Measurements from ENCODE around the gene SH3PXD2B.
"Not testable (repeated sequence)": the region's sequence is repeated elsewhere in the genome, so short reads cannot be mapped to it uniquely, and the experiment has no call there.

SH3PXD2B gene

GRCh38 chr5:172418862-172419814, 35.2 kb downstream of the SH3PXD2B start:
- no peak for DNase-seq (ENCODE audit: low read depth in 2 of 3, low spot score in 2 of 3)

DNA sequence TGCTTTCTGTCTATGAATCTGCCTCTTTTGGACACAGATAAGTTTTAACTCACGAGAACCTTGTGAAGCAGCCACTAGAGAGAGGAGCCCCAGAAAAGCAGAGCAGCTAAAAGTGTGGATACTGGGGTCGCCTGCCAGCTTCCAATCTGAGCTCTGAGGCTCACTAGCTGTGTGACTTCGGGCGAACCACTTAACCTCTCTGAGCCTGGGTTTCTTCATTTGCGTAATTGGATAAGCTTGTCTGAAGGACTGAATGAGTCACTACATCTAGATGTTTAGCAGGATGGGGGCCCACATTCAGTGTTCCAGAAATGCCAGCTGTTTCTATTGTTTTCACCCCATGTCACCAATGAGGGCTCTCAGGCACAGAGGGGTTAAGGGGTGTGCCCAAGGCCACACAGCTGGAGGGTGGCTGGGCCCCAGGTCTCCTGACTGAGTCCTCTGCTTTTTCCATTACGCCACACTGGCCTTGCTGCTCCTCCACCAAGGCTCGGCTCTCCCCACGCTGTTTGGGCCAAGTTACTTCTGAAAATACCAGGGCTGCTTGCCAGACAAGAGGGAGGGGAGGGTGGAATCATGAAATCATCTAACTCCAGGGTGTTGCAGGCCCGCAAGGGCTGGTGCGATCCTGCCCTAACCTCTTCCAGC, 36.2 kb downstream of the SH3PXD2B start:
- no peak for DNase-seq (ENCODE audit: low read depth in 2 of 3, low spot score in 2 of 3)

GRCh38 chr5:172417130-172417841, 37.0 kb downstream of the SH3PXD2B start:
- DNase-seq (ENCODE audit: low read depth in 2 of 3, low spot score in 2 of 3), result no peak

DNA sequence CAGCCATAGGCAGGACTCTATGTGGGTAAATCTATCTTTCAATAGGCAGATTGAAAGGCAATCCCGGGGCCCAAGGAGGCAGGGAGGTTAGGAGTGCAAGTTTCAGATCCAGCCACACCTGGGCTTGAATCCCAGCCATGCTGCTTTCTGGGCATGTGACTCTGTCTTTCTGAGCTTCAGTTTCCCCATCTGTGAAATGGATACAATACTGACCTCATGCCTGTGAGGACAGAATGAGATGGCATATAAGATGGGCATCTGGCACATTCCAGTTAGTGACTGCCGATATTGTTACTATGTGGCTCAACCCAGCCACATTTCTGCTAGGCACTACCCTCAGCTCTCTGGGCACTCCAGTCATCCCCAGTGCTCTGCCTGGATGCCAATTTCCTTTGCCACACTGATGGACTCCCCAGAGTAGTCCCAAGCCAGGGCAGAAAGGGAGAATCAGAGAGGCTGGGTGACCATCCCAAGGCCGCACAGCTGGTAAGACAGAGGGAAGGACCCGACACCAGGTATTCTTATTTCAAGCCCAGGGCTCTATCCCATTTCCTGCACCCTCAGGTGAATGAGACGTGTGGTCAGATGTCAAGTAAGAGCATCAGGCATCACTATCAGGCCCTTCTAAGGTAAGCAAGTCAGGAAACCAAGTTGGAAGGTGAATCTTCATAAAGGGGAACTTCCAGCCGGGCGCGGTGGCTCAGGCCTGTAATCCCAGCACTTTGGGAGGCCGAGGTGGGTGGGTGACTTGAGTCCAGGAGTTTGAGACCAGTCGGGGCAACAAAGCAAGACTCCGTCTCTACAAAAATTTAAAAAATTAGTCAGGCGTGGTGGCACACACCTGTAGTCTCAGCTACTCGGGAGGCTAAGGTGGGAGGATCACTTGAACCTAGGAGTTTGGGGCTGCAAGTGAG, 38.7 kb downstream of the SH3PXD2B start:
- DNase-seq (ENCODE audit: low read depth in 2 of 3, low spot score in 2 of 3), result no peak

- DNase-seq (ENCODE audit: low read depth in 2 of 3, low spot score in 2 of 3), result no peak
Measured at GRCh38 chr5:172414531-172415361, 39.6 kb downstream of the SH3PXD2B start.

DNA sequence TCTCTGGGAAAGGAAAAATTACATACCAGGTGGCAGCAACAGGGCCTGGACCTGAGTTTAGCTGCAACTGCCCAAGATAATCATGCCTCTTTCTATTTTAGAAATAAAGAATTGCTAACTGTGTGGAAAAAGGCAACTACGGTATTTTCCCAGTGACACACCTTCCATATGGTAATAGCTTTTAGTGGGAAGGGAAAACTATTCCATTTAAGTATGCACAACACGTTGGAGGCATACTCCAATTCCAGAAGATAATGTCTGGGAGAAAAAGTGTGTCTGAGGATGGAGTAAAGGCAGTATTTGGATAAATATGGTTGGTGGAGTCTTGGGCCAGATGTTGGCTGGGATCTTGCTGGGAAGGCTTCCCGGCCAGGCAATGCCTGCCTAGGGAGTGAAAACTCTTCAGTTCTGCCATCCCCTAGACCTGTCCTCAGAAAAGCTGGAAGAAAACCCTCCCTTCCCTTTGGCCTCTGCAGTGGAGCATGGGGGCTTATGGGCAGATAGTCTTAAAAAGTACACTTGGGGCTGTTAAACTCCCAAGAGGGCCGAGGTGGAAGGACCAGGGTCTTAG, 40.6 kb downstream of the SH3PXD2B start:
- no peak for DNase-seq (ENCODE audit: low read depth in 2 of 3, low spot score in 2 of 3)

DNA sequence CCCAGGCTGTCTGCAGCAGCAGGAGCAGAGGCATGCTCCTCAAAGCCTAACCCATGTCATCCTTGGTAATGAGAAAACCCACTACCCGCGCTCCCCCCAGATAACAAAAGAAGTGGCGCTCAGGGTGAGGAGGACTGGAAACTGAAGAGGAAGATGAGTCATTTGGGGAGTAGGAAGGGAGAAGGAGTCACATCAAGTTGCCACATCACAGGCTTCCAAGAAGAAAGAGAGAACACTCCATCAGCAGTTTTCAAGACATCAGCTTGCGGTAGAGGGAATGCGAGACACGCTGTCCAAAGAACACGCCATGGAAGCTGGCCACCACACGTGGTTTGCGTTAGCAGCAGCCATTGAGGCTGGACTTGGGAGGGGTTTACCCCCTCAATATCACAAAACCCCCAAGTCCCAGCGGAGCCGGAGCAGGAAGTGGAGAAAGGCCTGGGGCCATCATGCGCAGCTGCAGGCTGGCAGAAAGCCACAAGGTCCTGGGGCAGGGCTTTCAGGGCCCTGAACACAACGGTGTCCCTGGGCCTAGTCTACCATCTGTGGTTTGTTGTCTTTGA, 41.5 kb downstream of the SH3PXD2B start:
- DNase-seq (ENCODE audit: low read depth in 2 of 3, low spot score in 2 of 3), result peak in 1 of 3 experiments; percentile 19

- DNase-seq (ENCODE audit: low read depth in 2 of 3, low spot score in 2 of 3), result peak in 1 of 3 experiments; percentile 39
Measured at GRCh38 chr5:172411484-172412072, 42.7 kb downstream of the SH3PXD2B start.

DNA sequence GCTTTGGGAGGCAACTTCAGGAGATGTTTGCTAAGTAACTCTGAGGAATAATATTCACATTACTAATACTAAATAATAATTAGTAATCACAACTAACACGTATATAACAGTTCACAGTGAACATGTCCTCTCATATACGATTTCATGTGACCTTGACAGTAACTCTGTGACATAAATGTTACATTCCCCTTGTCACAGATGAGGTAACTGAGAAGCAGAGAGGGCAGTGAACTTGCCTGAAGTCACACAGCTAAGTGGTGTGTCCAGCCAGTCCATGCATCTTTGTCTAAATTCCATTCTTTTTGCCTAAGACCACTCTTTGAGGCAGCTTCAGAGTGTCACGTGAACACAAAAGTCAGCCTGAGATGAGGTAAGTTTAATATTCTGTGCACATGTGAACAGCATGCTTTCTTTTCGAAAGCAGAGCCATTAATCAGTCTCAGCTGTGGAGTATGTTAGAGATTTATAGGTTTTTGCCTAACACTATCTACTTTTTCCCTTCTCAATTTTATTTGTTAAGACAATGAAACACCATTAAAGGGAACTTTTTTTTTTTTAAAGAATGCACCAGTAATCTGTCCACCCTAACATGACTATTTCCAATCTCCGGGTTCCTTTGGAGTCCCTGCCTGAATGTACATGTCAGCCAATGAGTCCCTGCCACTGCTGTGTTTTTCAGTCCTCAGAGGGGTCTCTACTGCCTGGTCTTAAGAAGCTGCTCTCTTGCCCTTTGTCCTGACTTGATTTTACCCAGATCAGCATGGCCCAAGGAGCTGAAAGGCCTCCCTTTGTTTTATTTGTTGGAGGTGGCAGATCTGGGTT, 43.5 kb downstream of the SH3PXD2B start:
- DNase-seq (ENCODE audit: low read depth in 2 of 3, low spot score in 2 of 3), result no peak

DNA sequence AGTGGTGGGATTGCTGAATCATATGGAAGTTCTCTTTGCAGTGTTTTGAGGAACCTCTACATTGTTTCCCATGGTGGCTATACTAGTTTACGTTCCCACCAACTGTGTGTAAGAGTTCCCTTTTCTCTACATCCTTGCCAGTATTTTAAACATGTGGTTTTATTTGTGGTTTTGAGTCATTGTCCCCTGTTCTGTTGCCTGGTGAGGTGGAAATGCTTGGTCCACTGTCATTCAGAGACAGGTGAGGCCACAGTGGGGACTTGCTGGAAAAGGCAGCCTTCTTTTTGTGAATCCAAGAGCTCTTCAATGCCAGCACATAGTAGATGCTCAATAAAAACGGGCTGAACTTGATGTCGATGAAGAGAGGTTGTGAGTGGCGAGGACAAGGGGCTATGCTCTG, 44.2 kb downstream of the SH3PXD2B start:
- DNase-seq (ENCODE audit: low read depth in 2 of 3, low spot score in 2 of 3), result no peak

DNA sequence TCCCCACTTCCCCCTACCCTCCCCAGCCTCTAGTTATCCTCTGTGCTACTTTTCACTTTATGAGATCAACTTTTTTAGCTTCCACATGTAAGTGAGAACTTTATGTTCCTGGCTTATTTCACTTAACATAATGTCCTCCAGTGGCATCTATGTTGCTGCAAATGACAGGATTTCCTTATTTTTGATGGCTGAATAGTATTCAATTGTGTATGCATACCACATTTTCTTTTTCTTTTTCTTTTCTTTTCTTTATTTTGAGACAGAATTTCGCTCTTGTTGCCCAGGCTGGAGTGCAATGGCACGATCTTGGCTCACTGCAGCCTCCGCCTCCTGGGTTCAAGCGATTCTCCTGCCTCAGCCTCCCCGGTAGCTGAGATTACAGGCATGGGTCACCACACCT, 44.8 kb downstream of the SH3PXD2B start:
- DNase-seq (ENCODE audit: low read depth in 2 of 3, low spot score in 2 of 3), result not testable (repeated sequence)

DNA sequence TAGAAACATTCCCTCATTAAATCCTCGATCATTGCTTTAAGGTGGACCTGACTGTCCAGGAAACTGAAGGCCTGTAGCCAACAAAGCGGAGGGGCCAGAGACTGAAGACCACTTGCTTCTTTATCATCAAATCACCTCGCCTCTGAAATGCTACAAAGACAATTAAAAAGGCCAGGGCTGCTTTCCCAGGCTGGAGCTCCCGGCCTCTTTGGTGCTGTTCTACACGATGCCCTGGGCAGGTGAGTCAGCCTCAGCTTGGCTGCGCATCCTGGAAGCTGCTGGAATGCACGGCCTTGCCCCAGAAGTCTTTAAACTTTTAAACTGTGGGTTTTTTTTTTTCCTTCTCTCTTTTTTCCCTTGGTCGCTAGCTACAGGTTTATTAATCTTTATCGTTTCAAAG, 46.5 kb downstream of the SH3PXD2B start:
- DNase-seq (ENCODE audit: low read depth in 2 of 3, low spot score in 2 of 3), result no peak

GRCh38 chr5:172407241-172407691, 47.1 kb downstream of the SH3PXD2B start:
- no peak for DNase-seq (ENCODE audit: low read depth in 2 of 3, low spot score in 2 of 3)

- DNase-seq (ENCODE audit: low read depth in 2 of 3, low spot score in 2 of 3), result no peak
Measured at GRCh38 chr5:172405226-172406107, 48.9 kb downstream of the SH3PXD2B start.

DNA sequence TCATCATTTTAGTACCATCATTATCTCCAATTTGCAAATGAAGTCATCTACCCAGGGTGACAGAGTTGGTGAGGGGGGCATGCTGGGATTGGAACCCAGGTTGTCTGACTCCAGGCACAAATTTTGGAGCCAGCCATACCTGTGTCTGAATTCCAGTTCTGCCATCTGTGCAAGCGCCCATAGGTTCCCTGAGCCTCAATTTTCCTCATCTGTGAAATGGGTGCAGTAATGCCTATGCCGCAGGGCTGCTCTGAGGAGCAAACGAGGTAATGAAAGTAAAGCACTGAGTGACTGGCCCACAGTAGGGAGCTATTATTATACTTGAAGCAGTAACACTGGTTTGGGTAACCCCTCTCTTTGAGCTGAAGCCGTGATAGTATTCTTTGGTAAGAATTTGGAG, 49.6 kb downstream of the SH3PXD2B start:
- DNase-seq (ENCODE audit: low read depth in 2 of 3, low spot score in 2 of 3), result no peak

DNA sequence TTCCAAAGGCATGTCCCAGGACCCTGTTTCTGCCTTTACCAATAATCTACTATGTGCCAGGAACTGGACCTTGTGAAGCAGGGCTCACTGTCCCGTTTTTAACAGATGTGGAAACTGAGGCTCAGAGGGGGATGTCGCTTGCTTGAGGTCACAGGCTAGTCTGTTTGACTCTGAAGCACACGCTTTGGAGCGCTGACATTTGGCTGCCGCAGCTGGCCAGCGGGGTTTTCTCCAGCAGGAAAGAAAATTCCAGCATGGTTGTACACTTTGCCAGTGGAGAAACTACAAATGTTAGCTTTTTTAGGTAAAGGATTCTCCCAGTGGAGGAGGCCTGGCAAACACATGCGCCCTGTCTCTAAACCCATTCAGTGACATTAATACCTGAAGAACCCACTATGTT, 50.5 kb downstream of the SH3PXD2B start:
- no peak for DNase-seq (ENCODE audit: low read depth in 2 of 3, low spot score in 2 of 3)
